Activated CD4-positive, alpha-beta T cell treated with anti-CD3 and anti-CD28 coated beads for 48 hours (primary cell): Measurements from ENCODE around the gene LRMDA.
"Not testable (repeated sequence)": the region's sequence is repeated elsewhere in the genome, so short reads cannot be mapped to it uniquely, and the experiment has no call there.

ENCODE experiments used
- DNase-seq: peaks from one replicate; pipeline ENCODE4 v3.0.0-alpha.2; 2020

The LRMDA gene

GRCh38 chr10:75761289-75761688 is 329.9 kb downstream of the LRMDA start:
- no peak for DNase-seq

DNA sequence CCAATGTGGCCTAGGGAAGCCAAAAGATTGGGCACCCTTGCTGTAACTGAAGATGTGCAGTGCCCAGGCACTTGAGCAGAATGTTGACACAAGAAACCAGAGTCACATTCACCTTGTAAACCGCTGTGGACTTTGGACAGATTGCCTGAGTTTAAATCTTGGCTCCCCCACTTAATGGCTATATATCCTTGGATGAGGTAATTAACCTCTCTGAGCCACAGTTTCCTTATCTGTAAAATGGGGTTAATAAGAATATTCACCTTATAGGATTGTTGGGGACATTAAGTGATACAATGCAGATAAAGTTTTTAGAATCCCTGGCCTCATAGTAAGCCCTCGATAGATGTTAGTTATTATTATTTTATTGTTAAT is 331.0 kb downstream of the LRMDA start:
- no peak for DNase-seq

GRCh38 chr10:75763652-75764051 is 332.2 kb downstream of the LRMDA start:
- no peak for DNase-seq

GRCh38 chr10:75764974-75765788 is 333.8 kb downstream of the LRMDA start:
- DNase-seq: no peak

GRCh38 chr10:75765789-75766096 is 334.3 kb downstream of the LRMDA start:
- no peak for DNase-seq

GRCh38 chr10:75766106-75766505 is 334.7 kb downstream of the LRMDA start:
- no peak for DNase-seq

GRCh38 chr10:75766752-75767151 is 335.3 kb downstream of the LRMDA start:
- DNase-seq: not testable (repeated sequence)

DNA sequence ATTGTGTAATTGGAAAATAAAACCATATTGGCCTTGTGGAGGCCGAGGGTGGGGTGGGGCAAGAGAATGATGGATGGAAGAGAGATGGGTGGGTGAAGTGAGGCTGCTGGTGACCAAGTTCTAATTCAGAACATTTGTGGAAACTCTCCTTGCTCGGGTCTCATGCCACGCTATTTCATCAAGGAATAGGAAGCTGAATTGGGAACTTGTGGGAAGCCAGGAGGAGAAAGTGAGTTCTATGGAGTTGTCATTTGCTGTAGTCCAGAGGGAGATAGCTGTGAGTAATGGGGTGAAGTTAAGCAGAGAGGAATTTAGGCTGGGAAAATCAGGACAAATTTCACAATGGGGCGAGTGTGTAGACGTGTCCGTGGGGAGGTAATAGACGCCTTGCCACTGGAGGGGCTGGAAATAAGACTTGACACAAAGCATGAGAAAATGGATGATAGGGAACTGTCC is 339.2 kb downstream of the LRMDA start:
- DNase-seq: no peak

- no peak for DNase-seq
These were observed 340.2 kb downstream of the LRMDA start for GRCh38 chr10:75771606-75772005.

DNA sequence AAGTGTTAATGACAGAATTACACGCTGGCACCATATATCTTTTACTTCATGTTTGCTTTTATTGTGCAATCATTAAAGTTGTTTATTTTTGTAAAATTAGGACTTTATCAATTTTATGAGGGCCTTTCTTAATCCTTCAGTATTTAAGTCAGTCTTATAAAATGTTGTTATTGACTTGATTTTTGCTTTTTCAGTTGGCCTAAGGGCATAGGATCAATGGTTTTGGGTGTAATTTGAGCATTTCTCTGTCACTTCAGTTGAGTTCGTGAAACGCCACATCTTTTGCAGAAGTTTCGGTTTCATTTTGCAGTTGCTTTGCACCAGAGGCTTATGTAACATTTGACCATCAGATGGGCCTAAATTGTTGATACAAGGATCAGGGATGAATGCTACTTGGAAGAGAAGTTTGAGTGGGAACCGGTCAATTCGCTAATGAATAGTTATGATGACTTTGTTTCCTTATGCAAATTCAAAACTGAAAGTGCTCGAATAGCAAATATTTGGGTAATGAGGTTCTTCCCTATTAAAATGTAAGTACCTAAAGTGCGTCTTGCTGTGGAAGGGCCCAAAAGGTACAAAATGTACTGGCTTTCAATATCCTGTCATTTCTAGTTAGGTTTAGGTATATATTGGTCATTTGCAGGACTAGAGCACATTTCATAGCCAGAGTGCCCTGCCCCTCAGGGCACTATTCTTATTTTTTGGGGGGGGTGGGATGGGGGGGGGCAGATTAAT is 340.9 kb downstream of the LRMDA start:
- no peak for DNase-seq

DNA sequence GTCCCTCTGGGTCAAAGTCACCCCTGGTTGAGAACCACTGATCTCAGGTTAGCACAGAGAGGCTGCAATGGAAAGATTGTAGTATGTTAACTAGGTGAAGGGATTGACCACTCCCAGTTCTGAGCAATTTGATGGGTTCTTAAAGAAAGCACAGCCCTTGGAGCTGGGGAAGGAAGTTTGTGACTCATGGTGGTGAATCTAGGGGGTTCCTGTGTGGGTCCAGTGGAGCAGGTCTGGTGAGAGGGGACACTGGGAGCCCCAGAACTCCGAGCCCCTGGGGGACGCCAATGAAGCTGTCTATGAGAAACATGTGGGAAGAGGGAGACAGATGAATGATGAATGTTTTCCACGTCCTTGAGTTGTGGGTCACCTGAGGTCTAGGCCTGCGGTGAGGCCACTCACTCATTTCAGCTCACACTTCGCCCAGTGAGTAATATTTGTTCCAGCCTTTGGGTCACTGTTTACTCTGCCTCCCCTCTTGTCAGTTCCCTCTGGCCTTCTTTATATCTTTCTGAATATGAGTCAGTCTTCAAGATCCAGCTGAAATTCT is 341.9 kb downstream of the LRMDA start:
- no peak for DNase-seq

DNA sequence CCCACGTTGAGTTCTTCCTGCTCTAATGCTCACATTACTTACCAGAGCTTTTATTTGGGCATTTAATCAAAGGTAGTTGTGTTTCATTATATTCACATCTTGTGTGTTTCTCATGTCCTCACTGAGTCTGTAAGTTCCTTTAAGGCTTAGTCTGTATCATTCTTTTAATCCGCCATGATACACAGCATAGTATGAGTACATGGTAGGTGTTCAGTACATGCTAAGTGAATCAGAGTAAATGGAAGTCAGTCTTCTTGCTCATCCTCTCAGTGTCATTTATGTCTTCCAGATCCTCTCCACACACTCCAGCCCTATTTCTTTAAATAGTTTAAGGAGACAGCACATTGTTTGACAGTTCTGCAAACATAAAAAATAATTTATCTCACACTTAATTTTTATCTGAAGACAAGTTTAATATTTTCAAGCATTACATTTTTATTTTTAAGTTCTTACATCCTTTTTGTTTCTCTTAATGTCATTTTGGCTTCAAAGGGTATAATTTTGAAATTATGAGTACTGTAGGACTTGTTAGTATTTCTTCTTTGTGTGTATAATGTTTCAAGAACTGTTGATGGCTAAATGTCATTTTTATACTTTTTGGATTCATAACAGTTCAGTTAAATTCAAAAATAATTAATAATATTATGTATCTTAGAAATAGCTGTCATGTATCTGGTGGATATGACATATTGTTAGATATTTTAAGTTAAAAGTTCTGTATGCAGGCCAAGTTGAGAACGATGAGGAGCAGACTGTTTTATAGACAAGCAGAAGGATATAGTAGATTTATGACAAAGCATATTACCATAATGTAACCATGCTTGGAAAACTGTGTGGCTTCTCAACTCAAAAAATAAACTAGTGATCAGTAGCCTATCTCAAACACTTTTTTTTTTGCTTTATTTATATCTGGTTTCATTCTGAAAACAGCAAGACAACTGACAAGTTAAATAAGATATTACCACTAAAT is 342.7 kb downstream of the LRMDA start:
- DNase-seq: no peak

DNA sequence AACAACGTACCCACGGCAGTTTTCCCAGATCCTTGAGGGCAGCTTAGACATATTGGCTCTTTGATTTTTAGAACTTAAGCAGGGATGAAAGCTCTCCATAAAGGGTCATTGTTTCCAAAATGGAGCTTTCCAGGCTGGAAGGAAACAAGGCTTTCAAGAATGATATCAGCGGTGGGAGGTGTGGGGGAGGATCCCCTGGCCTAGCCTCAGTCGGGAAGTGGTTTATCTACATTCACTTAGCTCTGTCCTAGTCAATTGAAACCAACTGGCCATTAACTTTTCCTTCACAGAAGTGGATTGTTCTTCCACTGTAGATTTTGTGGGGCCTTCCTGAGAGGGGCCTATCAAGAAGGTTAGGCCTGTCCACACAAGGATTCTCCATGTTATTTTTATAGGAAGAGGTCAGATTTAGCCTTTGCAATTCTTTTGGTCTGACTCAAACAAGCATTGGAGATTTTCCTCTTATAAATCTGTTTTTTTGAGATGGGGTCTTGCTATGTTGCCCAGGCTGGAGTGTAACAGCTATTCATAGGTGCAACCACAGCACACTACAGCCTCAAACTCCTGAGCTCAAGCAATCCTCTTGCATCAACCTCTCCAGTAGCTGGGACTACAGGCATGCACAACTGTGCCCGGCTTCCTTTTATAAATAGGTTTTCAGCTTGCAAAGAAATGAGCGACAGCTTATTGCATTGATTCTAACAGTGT is 343.5 kb downstream of the LRMDA start:
- no peak for DNase-seq

DNA sequence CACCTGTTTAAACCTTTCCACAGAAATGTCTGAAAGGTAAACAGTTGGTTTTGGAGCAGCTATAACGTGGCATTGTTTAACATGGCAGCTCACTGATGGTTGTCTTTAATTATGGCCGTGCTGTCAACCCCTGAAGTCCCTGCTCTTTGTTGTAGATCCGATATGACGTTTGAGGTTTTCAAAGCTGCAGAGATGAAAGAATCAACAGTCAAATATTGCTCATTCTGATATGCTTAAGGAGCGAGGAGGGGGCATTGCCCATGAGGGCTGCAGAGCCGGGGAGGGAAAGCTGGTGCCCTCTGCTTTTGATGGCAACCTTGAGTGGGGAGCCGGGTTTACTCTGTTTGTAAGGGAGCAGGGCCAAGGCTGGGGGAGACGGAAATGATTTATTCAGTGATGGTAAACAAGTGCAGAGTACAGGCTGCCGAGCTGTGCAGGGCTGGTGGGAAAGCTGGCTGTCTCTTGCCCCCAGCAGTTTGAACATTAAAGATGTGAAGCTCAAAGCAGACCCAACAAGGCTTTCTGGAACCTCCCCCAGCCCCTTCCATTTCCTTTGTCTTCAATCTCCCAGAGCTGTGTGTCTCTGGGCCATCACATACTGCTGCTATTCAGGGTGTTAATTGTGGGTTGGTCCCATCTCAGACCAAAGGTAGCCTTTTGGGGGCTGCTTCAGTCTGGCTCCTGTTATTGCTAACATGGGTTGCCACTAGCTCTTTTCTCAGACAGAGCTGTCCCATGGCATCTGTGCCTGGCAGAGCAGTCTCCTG is 345.5 kb downstream of the LRMDA start:
- no peak for DNase-seq

GRCh38 chr10:75778665-75779064 is 347.2 kb downstream of the LRMDA start:
- DNase-seq: no peak

GRCh38 chr10:75779276-75779675 is 347.9 kb downstream of the LRMDA start:
- no peak for DNase-seq

GRCh38 chr10:75782463-75783248 is 351.2 kb downstream of the LRMDA start:
- DNase-seq: no peak

GRCh38 chr10:75788394-75789205 is 357.2 kb downstream of the LRMDA start:
- no peak for DNase-seq

- no peak for DNase-seq
These were observed 362.4 kb downstream of the LRMDA start for GRCh38 chr10:75793848-75794247.

GRCh38 chr10:75801121-75801520 is 369.7 kb downstream of the LRMDA start:
- no peak for DNase-seq
